ENCODE data around the gene NKRF.
"Not testable (repeated sequence)": the region's sequence is repeated elsewhere in the genome, so short reads cannot be mapped to it uniquely, and the experiment has no call there.

Gene NKRF

GRCh38 chrX:119646515-119646914, 40.3 kb upstream of the NKRF start:
- no peak for TF ChIP-seq CTCF (IDR thresholded peaks at IDR 0.05; ENCODE audit: low read depth, low read length)
- no peak overlapping the region for H3K4me3 ChIP-seq (ENCODE audit: low read depth, low read length)
- in situ Hi-C loops (cut with HindIII; ENCODE audit: low sequenced_read_pairs): no loop called here
- no peak for DNase-seq (ENCODE audit: low read depth, low spot score)

- no peak overlapping the region for H3K4me3 ChIP-seq (ENCODE audit: low read depth, low read length)
- no peak for TF ChIP-seq CTCF (IDR thresholded peaks at IDR 0.05; ENCODE audit: low read depth, low read length)
- DNase-seq (ENCODE audit: low read depth, low spot score): no peak
- in situ Hi-C loops (cut with HindIII; ENCODE audit: low sequenced_read_pairs): no loop called here
Measured at GRCh38 chrX:119643696-119644095, 37.5 kb upstream of the NKRF start.

- H3K4me3 ChIP-seq (ENCODE audit: low read depth, low read length): no peak overlapping the region
- DNase-seq (ENCODE audit: low read depth, low spot score): no peak
- no peak for TF ChIP-seq CTCF (IDR thresholded peaks at IDR 0.05; ENCODE audit: low read depth, low read length)
- in situ Hi-C loops (cut with HindIII; ENCODE audit: low sequenced_read_pairs): no loop called here
Measured at GRCh38 chrX:119640731-119641170, 34.5 kb upstream of the NKRF start.

GRCh38 chrX:119638725-119639471, 32.7 kb upstream of the NKRF start:
- no peak overlapping the region for H3K4me3 ChIP-seq (ENCODE audit: low read depth, low read length)
- no peak for TF ChIP-seq CTCF (IDR thresholded peaks at IDR 0.05; ENCODE audit: low read depth, low read length)
- DNase-seq (ENCODE audit: low read depth, low spot score): no peak
- in situ Hi-C loops (cut with HindIII; ENCODE audit: low sequenced_read_pairs): no loop called here

- in situ Hi-C loops (cut with HindIII; ENCODE audit: low sequenced_read_pairs); DNase-seq (ENCODE audit: low read depth, low spot score): not testable (repeated sequence)
Measured at GRCh38 chrX:119637421-119637820, 31.2 kb upstream of the NKRF start.

GRCh38 chrX:119636419-119636818, 30.2 kb upstream of the NKRF start:
- in situ Hi-C loops (cut with HindIII; ENCODE audit: low sequenced_read_pairs): no loop called here
- no peak for TF ChIP-seq CTCF (IDR thresholded peaks at IDR 0.05; ENCODE audit: low read depth, low read length)
- DNase-seq (ENCODE audit: low read depth, low spot score): no peak
- H3K4me3 ChIP-seq (ENCODE audit: low read depth, low read length): no peak overlapping the region

More at GRCh38 chrX:119637421-119637820, 31.2 kb upstream of the NKRF start:
- H3K4me3 ChIP-seq (ENCODE audit: low read depth, low read length): not testable (repeated sequence)

GRCh38 chrX:119635799-119636198, 29.6 kb upstream of the NKRF start:
- in situ Hi-C loops (cut with HindIII; ENCODE audit: low sequenced_read_pairs): no loop called here
- no peak for TF ChIP-seq CTCF (IDR thresholded peaks at IDR 0.05; ENCODE audit: low read depth, low read length)

More at GRCh38 chrX:119635799-119636198, 29.6 kb upstream of the NKRF start:
- DNase-seq (ENCODE audit: low read depth, low spot score): no peak
- H3K4me3 ChIP-seq (ENCODE audit: low read depth, low read length): no peak overlapping the region
